ENCODE data around the gene SPATS2L.

SPATS2L gene

GRCh38 chr2:200306196-200306930 is at the start of gene SPATS2L:
SPATS2L (plus strand) TSS chr2:200306693; CDS start chr2:200389245, 82,552 bp downstream.
- peak; percentile 58 to 70 (median 59) for DNase-seq

- DNase-seq = no peak
Observed at GRCh38 chr2:200257570-200257969, 48.9 kb upstream of the SPATS2L start.

DNA sequence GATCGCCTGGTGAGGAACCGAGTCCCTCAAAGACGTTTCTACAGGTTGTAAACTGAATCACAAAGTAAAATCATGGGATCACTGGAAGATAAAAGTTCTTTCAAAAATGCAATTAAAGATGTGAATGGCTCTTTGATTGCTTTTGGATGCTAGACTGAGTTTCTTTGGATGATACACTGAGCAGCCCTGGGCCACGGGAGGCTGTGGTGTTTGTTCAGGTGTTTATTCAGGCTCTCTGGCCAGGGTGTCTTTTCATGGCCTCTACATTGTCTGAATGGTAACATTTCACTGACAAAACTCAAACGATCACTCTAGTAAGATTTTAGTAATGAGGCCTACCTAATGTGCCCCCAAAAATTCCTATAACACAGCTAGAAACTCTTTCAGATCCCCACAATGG is 48.4 kb upstream of the SPATS2L start:
- DNase-seq = no peak

- DNase-seq = no peak
Observed at GRCh38 chr2:200258881-200259576, 47.5 kb upstream of the SPATS2L start.

GRCh38 chr2:200259577-200259957 is 46.9 kb upstream of the SPATS2L start:
- peak in 2 of 3 experiments; percentile 2 to 43 for DNase-seq

GRCh38 chr2:200262047-200262446 is 44.4 kb upstream of the SPATS2L start:
- DNase-seq = no peak

- no peak for DNase-seq
Observed at GRCh38 chr2:200263279-200263678, 43.2 kb upstream of the SPATS2L start.

DNA sequence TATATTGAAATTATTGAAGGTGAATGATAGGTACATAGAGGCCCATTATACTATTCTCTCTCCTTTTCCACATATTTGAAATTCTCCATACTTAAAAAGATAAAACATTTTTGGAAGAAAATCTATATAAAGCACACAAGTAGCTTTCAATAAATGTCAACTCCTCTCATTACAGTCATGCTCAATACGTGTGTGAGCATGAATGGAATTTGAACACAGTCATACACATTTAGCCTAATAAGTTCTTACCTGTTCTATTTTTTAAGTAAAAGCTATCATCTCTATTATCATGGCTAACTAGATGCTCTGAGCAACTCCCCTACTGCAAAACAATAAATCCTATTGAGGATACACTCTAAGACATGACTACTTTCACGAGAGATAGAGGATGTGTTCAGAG is 41.9 kb upstream of the SPATS2L start:
- no peak for DNase-seq

DNA sequence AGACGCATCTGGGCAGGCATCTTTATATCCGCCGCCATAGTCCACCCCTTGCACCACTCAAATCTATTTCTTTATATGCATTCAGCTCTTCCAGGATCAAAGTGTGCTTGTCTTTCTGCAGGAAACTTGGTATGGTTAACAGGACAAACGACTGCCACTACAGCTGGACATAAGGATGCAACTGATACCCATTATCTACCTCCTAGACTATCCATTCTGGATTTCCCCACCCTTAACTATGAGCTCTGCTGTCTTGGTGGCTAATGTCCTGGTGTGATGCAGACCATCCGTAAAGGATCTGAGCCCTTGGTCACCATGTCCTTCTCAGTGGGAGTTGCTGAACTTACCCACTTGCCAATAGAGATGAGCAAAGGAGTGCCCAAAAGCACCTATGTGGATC is 40.1 kb upstream of the SPATS2L start:
- DNase-seq = no peak

DNA sequence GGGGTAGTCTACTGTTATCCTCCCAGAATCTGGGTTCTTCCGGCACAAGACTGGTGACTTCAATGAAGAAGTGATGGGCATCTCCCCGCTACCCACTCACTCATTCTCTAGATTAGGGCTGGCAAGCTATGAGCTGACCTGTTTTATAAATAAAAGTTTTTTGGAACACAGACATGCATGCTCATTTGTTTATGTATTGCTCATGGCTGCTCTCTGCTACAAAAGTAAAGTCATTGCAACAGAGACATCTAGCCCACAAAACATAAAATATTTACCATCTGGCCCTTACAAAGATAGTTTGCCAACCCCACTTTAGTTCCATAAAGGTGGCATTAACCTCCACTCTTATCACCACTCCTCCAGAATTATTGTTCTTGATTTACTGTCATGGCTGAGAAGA is 39.1 kb upstream of the SPATS2L start:
- DNase-seq = no peak

DNA sequence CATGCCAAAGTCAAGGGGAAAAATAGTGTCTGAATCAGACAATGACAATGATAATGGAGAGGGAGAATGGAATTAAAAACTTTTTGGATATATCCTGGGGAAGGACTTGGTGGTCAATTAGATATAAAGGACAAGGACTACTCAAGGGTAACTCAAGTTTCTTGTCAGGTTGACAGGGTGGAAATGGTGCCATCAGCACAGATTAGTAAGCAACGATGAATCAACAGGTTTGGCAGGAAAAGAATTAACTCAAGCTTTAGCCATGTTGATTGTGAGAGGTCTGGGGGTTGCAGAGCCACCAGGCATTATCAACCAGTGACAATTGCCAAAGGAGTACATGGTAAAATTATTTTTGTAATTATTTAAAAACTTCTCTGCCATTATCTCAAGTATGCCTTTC is 35.8 kb upstream of the SPATS2L start:
- DNase-seq = no peak

DNA sequence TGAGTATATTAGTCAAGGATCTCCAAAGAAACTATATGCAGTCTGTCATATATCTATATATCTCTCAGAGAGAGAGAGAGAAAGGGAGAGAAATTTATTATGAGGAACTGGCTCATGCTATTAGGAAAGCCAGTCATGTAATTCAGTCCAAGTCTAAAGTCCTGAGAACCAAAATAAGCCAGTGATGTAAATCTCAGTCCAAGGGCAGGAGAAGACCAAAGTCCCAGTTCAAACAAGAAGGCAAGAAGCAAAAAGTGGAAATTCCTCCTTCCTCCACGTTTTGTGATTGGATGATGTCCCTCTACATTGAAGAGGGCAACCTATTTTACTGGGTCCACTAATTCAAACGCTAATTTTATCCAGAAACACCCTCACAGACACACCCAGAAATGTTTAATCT is 34.2 kb upstream of the SPATS2L start:
- no peak for DNase-seq

DNA sequence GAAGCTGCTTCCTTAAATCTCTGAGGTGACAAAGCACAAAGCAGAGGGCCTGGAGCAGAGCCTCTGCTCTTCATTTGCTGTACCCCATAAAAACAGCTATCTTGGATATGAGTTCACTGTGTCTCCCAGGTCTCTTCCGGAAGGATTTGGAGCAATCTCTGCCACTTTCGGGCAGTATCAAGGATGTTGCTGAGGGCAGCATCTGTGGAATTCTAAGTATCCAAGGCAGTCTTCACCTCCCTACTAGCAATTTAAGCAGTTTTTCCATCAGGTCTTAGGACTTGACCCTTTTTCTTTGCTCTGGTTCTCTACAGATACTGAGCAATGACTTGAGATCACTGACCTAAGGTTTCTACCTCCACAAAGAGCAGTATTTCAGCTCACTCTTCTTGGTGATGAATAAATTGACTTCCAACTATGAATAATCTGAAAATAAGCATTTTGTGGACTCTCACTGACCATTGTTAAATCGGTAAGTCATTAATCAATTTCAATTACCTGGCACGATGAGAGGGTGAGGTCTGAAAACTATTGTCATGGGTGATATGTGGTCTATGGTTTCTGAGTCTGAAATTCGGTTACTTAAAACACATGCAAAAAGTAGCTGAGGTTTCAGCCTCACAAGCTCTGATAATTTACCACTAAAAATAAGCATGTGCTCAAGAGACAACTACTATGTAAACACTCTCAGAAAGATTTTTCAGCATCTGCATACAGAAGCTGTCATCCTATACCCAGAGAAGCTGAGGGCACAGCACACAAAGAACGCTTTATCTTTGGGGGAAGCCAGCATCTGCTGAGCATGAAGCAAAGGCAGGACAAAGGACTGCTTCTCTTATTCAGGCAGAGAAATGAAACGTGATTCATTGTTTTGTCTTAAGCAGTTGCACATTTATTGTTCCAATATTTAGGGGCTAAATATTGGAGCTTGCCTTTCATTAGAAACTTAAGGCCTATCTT is 32.1 kb upstream of the SPATS2L start:
- peak; percentile 36 to 83 (median 74) for DNase-seq

DNA sequence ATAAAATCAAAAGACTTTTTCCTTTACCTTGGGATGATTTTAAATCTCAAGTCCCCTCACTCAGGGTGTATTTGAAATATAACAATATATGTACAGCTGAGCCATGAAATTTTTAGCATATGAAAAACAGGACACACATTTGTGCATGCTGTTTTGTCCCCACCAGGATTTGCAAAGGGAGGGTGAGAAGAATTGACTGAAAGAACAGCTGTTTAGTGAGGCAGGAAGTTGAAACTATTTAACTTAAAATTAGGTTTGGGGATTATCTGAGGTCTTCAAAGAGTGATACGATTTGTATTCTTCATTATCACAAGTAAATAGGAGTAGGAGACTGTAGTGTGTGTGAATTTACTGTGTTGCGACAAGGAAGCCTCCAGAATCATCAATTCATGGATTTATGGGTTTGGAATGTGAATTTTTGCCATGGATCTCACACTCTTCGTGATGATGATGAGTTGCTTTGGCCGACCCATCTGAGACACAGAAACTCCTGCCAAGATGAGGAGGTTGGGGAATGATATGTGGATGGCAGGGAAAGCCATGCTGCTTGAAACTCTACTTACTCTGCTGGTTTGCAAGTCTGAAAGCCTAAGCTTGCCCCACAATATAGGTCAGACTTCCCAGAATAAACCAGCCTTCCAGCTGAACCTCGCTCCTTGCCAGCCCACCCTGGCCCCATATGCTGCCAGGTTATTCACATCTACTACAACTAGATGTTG is 31.0 kb upstream of the SPATS2L start:
- no peak for DNase-seq

DNA sequence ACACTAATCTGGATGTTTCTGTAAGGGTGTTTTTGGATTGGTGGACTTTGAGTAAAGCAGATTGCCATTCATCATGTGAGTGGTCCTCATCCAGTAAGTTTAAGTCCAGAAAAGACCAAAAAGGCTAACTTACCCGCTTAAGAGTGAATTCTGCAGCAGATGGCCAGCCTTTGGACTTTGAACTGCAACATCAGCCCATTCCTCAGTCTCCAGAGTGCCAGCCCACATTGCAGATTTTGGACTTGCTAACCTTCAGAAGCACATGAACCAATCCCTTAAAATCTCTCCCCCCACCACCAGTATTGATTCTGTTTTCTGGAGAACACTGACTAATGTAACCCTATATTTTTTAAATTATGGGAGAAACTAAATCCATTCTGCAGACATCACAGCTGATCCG is 30.0 kb upstream of the SPATS2L start:
- DNase-seq = no peak

- DNase-seq = no peak
Observed at GRCh38 chr2:200278694-200279316, 27.7 kb upstream of the SPATS2L start.

DNA sequence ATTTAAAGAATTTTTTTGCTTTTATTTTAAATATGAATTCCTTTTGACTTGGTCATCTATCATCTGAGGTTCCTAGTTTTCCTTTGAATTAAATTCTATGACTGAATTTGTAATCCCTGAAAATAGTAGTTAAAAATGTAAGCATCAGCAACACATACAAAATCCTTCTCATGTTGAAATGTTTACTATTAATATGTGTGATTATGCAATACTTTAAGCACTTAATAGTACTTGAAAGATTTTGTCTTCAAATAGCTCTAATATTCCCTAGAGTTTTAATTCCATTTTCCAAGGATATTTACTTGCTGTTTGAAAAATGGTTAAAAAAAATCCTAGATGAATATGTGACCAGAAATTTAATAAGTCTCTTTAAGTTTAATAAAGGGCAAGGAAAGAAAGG is 26.6 kb upstream of the SPATS2L start:
- DNase-seq = no peak

DNA sequence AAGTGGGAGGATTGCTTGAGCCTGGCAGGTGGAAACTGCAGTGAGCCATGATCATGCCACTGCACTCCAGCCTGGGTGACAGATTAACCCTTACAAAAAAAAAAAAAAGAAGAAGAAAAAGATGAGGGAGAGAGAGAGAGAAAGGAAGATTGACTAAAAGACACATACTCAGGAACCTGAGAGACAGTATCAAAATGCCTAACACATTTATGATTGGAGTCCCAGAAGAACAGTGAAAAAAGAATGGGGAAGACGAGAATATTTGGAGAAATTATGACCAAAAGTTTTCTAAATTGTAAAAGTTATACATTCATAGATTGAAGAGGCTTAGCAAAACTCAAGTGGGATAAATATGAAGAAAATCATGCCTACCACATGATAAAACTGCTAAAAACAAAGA is 19.9 kb upstream of the SPATS2L start:
- DNase-seq = no peak

DNA sequence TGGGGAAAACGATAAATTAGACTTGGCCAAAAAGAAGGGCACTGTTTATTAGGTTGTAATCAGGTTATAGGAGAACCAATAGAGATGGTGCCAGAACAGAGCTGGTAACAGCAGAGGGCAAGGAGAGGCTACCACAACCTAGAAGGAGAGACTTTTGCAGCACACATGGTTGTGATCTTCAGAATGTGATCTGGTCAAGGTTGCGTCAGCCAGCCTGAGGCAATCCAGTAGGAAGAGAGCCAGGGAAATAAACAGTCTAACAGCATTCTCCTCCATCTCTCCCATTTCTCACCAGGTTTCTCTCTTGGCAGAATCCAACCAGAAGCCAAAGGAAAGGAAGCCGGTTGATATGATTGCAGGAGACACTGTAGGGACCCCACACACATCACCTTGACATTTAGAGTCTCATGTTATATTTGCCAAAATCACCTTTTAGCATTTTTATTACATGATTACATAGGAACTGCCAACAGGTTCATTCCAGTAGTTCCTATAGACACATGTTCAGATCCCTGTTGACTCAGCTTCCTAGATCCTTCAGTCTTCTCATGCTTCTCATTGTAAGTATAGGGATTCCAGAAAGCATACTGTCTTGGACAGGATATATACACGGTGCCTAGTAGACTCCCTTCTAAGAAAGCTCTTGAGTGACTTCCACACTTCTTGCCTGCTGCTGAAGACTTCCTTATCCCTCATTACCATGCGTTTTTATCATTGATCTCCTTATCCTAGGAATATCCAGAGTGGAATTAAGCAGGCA is 17.6 kb upstream of the SPATS2L start:
- DNase-seq = no peak

DNA sequence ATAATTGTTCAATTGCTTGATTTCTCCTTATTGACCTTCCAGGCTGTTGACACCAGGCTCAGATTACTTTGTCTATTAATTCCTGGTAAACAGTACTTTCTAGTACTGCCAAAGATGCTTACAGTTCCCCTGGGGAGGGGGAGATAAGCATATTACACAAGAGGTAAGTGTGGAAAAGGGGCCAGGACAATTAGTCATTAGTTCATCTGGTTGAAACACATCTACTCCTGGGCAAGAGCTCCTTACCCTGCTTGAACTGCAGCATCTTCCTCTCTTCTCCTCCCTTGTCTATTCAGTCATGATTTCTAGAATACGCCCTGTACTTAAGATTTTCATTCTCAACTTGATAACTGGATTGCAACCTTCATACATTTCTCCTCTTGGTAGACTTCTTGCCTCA is 10.4 kb upstream of the SPATS2L start:
- DNase-seq = no peak

- no peak for DNase-seq
Observed at GRCh38 chr2:200297100-200297499, 9.4 kb upstream of the SPATS2L start.

DNA sequence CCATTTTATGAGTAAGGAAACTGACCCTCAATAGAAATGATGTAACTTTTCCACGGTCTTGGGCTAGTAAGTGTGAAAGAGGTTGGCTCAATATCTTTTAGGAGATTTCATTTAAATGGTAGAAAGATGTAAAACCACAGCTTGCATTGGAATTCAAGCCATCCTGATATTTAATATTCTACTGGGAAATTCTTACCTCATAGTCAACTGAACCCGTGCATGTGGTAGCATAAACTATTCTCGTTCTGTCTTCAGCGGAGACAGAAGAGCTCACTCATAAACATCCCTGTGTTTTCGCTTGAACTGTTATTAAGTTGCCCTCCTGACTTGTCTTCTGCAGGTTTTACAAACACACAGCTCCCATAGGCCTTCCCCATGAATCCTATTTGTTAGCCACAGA is 8.5 kb upstream of the SPATS2L start:
- no peak for DNase-seq

All from NCI-H1417 (cell line).